Activated naive CD4-positive, alpha-beta T cell treated with anti-CD3 and anti-CD28 coated beads, Interleukin-2, amount 50 U/mL, for 72 hours (primary cell): Measurements from ENCODE around the gene SPAG8. TPM values are rescaled to one million over a fixed set of nuclear protein-coding genes. Genes with fewer than 3 reads are reported as not detected.

Experiments used
- ATAC-seq, 2 donors: fragments of 150-1000 bp; cut with Tn5 transposase; 2 replicates each; pipeline ENCODE4 v1.10.0; 2021; ENCODE audit warnings: mild to moderate bottlenecking in 2 of 2, moderate library complexity in 2 of 2
- DNase-seq, 2 donors: peaks; one replicate each; pipeline ENCODE4 v3.0.0; 2021 to 2022; ENCODE audit warnings: low spot score in 2 of 2
- H3K27ac Mint-ChIP-seq, 2 donors: one replicate each; pipeline ENCODE4 v1.8.0; 2022; ENCODE audit warnings: mild to moderate bottlenecking in 2 of 2, mixed read lengths in 2 of 2
- H3K36me3 Mint-ChIP-seq, 2 donors: one replicate each; pipeline ENCODE4 v1.8.0; 2022; ENCODE audit warnings: mixed read lengths in 2 of 2
- H3K9me3 Mint-ChIP-seq, 2 donors: one replicate each; pipeline ENCODE4 v1.8.0; 2022; ENCODE audit warnings: mixed read lengths in 2 of 2
- total RNA-seq, 2 donors: library from RNA; stranded (reverse); gene quantifications; one replicate each; pipeline ENCODE4 v1.2.3, GENCODE V29; 2022

Gene SPAG8
- total RNA-seq, 2 donors from 2014 or later = 1.0 to 1.3 TPM

DNA sequence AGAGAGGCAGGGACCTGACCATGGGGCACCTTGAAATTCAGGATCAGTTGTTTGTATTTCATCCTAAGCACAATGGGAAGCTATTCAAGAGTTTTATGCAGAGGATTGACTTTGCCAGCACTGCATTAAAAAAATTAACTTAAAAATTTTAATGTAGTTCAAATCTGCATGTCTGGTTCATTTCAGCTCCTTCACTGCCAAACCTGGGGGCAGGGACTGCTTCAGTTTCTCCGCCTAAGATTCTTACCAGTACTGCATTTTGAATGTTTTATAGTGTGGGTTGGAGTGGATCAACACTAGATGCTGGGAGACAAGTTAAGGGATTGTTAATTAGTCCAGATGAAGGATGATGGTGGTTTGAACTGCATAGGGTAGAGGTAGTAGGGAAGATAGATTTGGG lies 42.3 kb downstream of the SPAG8 start:
- H3K36me3 Mint-ChIP-seq = no peaks in the 10 kb centered on the region
- no peak for ATAC-seq
- H3K9me3 Mint-ChIP-seq = no peaks in the 10 kb centered on the region

GRCh38 chr9:35767458-35767857 lies 44.6 kb downstream of the SPAG8 start:
- Mint-ChIP-seq H3K27ac (no peak overlapping the region), H3K36me3 (no peaks in the 10 kb centered on the region), H3K9me3 (no peaks in the 10 kb centered on the region)
- ATAC-seq = no peak
- no peak for DNase-seq

More for the DNA sequence above, 42.3 kb downstream of the SPAG8 start:
- H3K27ac Mint-ChIP-seq = no peak overlapping the region
- no peak for DNase-seq

DNA sequence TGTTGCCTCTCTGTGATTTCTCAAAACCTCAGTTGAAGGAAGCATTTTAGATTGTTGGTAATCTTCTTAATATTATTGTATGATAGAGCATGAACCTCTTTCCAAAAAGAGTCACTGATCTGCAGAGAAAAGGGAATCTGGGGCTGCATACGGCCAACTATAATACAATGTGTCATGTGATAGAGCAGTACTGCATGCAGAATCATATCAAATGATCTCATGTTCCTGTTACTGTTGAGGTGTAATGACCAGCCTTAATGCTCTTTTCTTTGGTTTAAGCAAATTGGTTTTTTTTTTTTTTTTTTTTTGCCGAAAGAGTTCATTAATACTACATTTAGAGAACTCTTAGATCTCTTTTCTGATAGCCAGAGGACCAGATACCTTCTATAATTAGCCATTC lies 45.1 kb downstream of the SPAG8 start:
- H3K27ac Mint-ChIP-seq = no peak overlapping the region
- no peak for DNase-seq
- no peaks in the 10 kb centered on the region for H3K9me3 Mint-ChIP-seq
- no peak for ATAC-seq
- H3K36me3 Mint-ChIP-seq = no peaks in the 10 kb centered on the region

- no peak for ATAC-seq
- peak overlapping the region in 1 of 2 donors; percentile 90 for H3K27ac Mint-ChIP-seq
- H3K36me3 Mint-ChIP-seq = peaks cover 0 to 9% of the 10 kb centered on the region in 2 donors
Measured at GRCh38 chr9:35763803-35764202, 48.3 kb downstream of the SPAG8 start.

GRCh38 chr9:35763181-35763580 lies 48.9 kb downstream of the SPAG8 start:
- Mint-ChIP-seq H3K36me3 (peaks cover 0 to 9% of the 10 kb centered on the region in 2 donors), H3K27ac (no peak overlapping the region)

More at GRCh38 chr9:35763803-35764202, 48.3 kb downstream of the SPAG8 start:
- no peak for DNase-seq
- H3K9me3 Mint-ChIP-seq = no peaks in the 10 kb centered on the region

DNA sequence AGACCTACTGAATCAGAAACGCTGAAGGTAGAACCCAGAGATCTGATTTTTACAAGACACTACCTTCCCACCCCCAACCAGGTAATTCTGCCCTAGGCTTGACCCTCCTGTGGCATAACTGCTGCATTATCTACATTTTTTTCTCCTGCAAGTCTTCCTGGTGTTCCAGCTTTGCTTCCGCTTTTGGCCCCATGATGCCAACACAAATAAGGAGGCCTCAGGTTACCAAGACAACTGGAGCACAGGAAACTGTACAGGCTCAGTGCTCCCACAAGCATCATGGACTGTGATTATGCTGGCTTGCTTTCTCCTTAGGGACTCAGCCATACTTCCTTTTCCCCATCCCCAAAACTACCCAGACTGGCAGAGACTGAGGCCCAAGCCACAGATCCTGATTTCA lies 51.4 kb downstream of the SPAG8 start:
- no peak for DNase-seq
- H3K36me3 Mint-ChIP-seq = peaks cover 0 to 9% of the 10 kb centered on the region in 2 donors
- no peaks in the 10 kb centered on the region for H3K9me3 Mint-ChIP-seq
- no peak for ATAC-seq
- H3K27ac Mint-ChIP-seq = no peak overlapping the region

More at GRCh38 chr9:35763181-35763580, 48.9 kb downstream of the SPAG8 start:
- no peaks in the 10 kb centered on the region for H3K9me3 Mint-ChIP-seq
- ATAC-seq (no peak), DNase-seq (no peak)

DNA sequence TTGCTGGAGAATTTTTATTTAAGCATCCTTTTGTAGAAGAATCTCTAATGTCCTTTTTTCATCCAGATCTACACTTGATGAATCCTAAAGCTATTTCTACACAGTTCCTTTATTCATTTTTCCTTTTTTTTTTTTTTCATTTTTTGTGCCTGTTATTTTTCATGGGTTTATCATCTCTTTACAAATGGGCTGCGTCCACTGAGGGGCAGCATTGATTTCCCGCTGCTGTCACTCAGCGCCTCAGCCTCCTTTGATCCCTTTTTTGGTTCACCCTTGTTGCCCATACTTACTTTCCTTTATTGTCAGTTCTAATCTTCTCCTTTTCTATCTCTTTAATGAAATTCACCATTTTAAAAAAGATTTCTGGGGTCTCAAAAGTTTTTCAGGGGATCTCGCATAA lies 52.3 kb downstream of the SPAG8 start:
- Mint-ChIP-seq H3K9me3 (no peaks in the 10 kb centered on the region), H3K36me3 (peaks cover 0 to 9% of the 10 kb centered on the region in 2 donors), H3K27ac (no peak overlapping the region)
- DNase-seq (no peak), ATAC-seq (no peak)

Other genes starting within 250 kb of the SPAG8 start
- gene TESK1, start 207.0 kb downstream of the SPAG8 start, total RNA-seq = 10 to 100 TPM; 19.4 to 61.3 TPM
- gene CD72, start 193.8 kb downstream of the SPAG8 start, total RNA-seq = 10 to 100 TPM; 11.1 to 16.7 TPM
- gene SIT1, start 161.3 kb downstream of the SPAG8 start, total RNA-seq = 100 to 1,000 TPM in 1 of 2 donors, 10 to 100 TPM in 1; 67.8 to 122 TPM
- 1,000 to 10,000 TPM; 3,566 to 7,483 TPM for gene RMRP, start 154.2 kb downstream of the SPAG8 start, total RNA-seq
- 10 to 100 TPM; 10.2 to 24.4 TPM for gene CCDC107, start 154.0 kb downstream of the SPAG8 start, total RNA-seq
- gene ARHGEF39, start 147.1 kb downstream of the SPAG8 start, total RNA-seq = 10 to 100 TPM; 21.6 to 22.8 TPM
- gene CA9, start 138.3 kb downstream of the SPAG8 start, total RNA-seq = 1 to 10 TPM in 1 of 2 donors, under 1 TPM in 1; 0.73 to 1.1 TPM
- gene TPM2, start 122.3 kb downstream of the SPAG8 start, total RNA-seq = 1 to 10 TPM; 5.2 to 9.3 TPM
- 100 to 1,000 TPM; 234 to 334 TPM for gene TLN1, start 80.1 kb downstream of the SPAG8 start, total RNA-seq
- gene CREB3, start 79.6 kb downstream of the SPAG8 start, total RNA-seq = 10 to 100 TPM; 22.8 to 25.3 TPM
- gene GBA2, start 63.0 kb downstream of the SPAG8 start, total RNA-seq = 10 to 100 TPM; 23.4 to 57.6 TPM
- gene RGP1, start 63.0 kb downstream of the SPAG8 start, total RNA-seq = 10 to 100 TPM; 18.4 to 35.1 TPM
- gene MSMP, start 58.0 kb downstream of the SPAG8 start, total RNA-seq = under 1 TPM in 1 of 2 donors, not detected in 1; 0.46 TPM
- gene NPR2, start 20.7 kb downstream of the SPAG8 start, total RNA-seq = 10 to 100 TPM in 1 of 2 donors, 1 to 10 TPM in 1; 6.8 to 16.2 TPM
- gene HINT2, start 2.8 kb upstream of the SPAG8 start, total RNA-seq = 10 to 100 TPM; 27.2 to 51.8 TPM
- gene FAM221B, start 16.5 kb upstream of the SPAG8 start, total RNA-seq = not detected
- 10 to 100 TPM in 1 of 2 donors, 1 to 10 TPM in 1; 4.0 to 11.2 TPM for gene TMEM8B, start 17.0 kb upstream of the SPAG8 start, total RNA-seq
- gene OR13J1, start 58.1 kb upstream of the SPAG8 start, total RNA-seq = not detected
- not detected for gene HRCT1, start 93.9 kb upstream of the SPAG8 start, total RNA-seq
- not detected for gene SPAAR, start 97.2 kb upstream of the SPAG8 start, total RNA-seq
- not detected for gene OR2S2, start 145.9 kb upstream of the SPAG8 start, total RNA-seq
- 1 to 10 TPM; 7.0 to 7.6 TPM for gene RECK, start 224.7 kb upstream of the SPAG8 start, total RNA-seq